ENCODE data around the gene MIPEP. TPM values are rescaled to one million over a fixed set of nuclear protein-coding genes. Genes with fewer than 3 reads are reported as not detected.

MIPEP gene
- total and polyA plus RNA-seq, 10 of the 15 experiments (the other 5 are each of a cell fraction or from before 2014, with no cell fraction given) = 15.6 to 56.2 (median 29.8) TPM

- TF ChIP-seq CTCF (IDR thresholded peaks at IDR 0.05 in 2 of 3, conservative IDR thresholded peaks at IDR 0.05 in 1 of 3; ENCODE audit: control insufficient read depth in 2 of 3, extremely low read depth in 1 of 3, insufficient read depth in 1 of 3, low read depth in 3 of 3, low read length in 3 of 3) (no peak), ZNF207 (IDR thresholded peaks at IDR 0.05; ENCODE audit: borderline replicate concordance) (no peak), NFYA (IDR thresholded peaks at IDR 0.05; ENCODE audit: borderline replicate concordance, low read depth, low read length) (no peak), NFXL1 (IDR thresholded peaks at IDR 0.05; ENCODE audit: borderline replicate concordance) (no peak), YY1 (IDR thresholded peaks at IDR 0.05; ENCODE audit: low read depth, low read length) (no peak), E4F1 (IDR thresholded peaks at IDR 0.05; ENCODE audit: borderline replicate concordance, partially characterized antibody) (no peak), MAX (IDR thresholded peaks at IDR 0.05; ENCODE audit: low read depth, low read length) (no peak; the same call in 1 of the 2 replicates), SPI1 (IDR thresholded peaks at IDR 0.05; ENCODE audit: borderline replicate concordance, insufficient read depth, low read depth, low read length) (peak; percentile 89), POLR2AphosphoS5 (IDR thresholded peaks at IDR 0.05; ENCODE audit: low read length) (no peak), ATF3 (IDR thresholded peaks at IDR 0.05; ENCODE audit: borderline replicate concordance, extremely low read depth, low read depth, low read length) (no peak), ZNF274 (IDR thresholded peaks at IDR 0.05; ENCODE audit: insufficient read depth, insufficient read length) (no peak), SUZ12 (IDR thresholded peaks at IDR 0.05; ENCODE audit: unreplicated experiment) (no peak), POLR2A (IDR thresholded peaks at IDR 0.05; ENCODE audit: low read depth, low read length) (no peak)
- TF ChIP-seq, protein P1, sequence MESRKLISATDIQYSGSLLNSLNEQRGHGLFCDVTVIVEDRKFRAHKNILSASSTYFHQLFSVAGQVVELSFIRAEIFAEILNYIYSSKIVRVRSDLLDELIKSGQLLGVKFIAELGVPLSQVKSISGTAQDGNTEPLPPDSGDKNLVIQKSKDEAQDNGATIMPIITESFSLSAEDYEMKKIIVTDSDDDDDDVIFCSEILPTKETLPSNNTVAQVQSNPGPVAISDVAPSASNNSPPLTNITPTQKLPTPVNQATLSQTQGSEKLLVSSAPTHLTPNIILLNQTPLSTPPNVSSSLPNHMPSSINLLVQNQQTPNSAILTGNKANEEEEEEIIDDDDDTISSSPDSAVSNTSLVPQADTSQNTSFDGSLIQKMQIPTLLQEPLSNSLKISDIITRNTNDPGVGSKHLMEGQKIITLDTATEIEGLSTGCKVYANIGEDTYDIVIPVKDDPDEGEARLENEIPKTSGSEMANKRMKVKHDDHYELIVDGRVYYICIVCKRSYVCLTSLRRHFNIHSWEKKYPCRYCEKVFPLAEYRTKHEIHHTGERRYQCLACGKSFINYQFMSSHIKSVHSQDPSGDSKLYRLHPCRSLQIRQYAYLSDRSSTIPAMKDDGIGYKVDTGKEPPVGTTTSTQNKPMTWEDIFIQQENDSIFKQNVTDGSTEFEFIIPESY (IDR thresholded peaks at IDR 0.05) = no peak
- TF ChIP-seq, protein P2, sequence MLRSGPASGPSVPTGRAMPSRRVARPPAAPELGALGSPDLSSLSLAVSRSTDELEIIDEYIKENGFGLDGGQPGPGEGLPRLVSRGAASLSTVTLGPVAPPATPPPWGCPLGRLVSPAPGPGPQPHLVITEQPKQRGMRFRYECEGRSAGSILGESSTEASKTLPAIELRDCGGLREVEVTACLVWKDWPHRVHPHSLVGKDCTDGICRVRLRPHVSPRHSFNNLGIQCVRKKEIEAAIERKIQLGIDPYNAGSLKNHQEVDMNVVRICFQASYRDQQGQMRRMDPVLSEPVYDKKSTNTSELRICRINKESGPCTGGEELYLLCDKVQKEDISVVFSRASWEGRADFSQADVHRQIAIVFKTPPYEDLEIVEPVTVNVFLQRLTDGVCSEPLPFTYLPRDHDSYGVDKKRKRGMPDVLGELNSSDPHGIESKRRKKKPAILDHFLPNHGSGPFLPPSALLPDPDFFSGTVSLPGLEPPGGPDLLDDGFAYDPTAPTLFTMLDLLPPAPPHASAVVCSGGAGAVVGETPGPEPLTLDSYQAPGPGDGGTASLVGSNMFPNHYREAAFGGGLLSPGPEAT (IDR thresholded peaks at IDR 0.05; ENCODE audit: low read depth) = peak; percentile 58
These were observed 117.6 kb downstream of the MIPEP start (continued) for GRCh38 chr13:23771552-23771951.

Measured in GM12878 (cell line).